Amniotic stem cell (primary cell): ENCODE measurements around the gene MUC13.

Experiments
- DNase-seq: peaks from one replicate; lab custom pipeline; 2025; lab: John Stamatoyannopoulos, UW

The MUC13 gene

DNA sequence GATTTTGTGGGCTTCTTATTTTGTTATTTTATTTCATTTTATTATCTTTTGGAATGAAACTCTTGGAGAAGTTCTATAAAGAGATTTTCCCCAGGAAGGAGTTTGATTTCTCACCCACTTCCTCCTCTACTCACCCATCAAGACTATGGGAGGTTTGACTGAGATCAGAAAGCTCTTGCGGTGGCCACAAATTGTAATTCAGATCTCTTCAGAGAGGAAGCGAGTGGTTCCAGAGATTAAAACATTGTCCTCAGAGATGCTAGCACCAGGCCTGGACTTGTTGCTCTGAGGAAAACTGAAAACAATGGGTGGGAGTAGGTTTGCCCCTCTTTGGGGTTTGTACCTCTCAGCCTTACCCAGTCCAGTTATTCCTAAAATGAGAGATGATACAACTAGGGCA is 8.1 kb upstream of the MUC13 start:
- no peak for DNase-seq

DNA sequence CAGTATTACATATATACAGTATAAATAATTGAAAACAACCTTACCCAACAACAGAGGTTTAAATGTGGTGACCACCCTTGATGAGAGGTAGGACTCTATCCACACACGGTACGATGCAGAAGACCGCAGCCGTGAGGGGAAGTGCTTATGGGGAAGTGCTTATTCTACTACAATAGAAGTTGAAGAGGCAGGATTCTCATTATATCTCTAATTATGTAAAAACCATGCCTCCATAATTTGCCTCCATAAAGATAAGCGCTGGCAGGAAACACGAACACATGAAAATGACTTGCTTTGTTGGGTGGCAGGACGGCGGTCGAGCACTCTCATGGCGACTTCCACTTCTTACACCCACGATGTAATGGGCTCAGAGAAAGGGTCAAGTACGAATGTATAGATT is 7.2 kb upstream of the MUC13 start:
- no peak for DNase-seq

GRCh38 chr3:124939661-124940060 is 5.1 kb upstream of the MUC13 start:
- no peak for DNase-seq

GRCh38 chr3:124938896-124939295 is 4.3 kb upstream of the MUC13 start:
- DNase-seq, result no peak

DNA sequence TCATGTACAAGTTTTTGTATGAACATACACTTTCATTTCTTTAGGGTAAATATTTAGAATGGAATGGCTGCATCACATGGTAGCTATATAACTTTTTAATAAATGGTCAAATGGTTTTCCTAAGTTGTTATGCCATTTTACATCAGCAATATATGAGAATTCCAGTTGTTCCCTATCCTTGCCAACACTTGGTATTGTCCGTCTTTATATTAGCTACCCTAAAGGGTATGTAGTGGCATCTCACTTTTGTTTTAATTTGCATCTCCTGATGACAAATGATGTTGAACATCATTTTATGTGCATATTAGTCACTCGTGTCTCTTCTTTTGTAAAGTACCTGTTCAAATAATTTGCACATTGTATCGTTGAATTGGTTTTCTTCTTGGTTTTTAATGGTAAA is 2.5 kb upstream of the MUC13 start:
- DNase-seq, result no peak

- no peak for DNase-seq
Observed at GRCh38 chr3:124935794-124936542, 1.4 kb upstream of the MUC13 start.

GRCh38 chr3:124935264-124935663 is 713 bp upstream of the MUC13 start:
- no peak for DNase-seq

GRCh38 chr3:124928333-124929202 is 6.0 kb downstream of the MUC13 start:
- peak; percentile 32 for DNase-seq

DNA sequence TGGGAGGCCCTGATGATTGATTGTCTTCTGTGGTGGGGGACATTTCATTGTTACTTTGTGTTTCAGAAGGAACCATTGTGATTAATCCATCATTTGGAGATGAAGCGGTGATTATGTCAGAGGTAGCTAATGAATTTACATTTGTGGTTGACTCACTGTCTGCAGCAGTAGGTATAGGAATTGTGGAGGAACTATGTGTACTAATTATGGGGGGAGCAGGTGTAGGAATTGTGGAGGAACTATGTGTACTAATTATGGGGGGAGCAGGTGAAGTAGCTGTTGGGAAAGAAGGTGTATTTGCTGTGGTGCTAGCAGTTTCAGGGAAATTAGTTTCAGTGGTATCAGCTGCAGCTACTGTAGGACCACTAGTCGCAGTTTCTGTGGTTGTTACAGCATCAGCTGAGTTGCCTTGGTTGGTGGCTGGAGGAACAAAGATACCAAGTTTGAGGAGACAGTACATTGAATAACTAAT is 6.9 kb downstream of the MUC13 start:
- no peak for DNase-seq

GRCh38 chr3:124926426-124927101 is 8.0 kb downstream of the MUC13 start:
- no peak for DNase-seq

DNA sequence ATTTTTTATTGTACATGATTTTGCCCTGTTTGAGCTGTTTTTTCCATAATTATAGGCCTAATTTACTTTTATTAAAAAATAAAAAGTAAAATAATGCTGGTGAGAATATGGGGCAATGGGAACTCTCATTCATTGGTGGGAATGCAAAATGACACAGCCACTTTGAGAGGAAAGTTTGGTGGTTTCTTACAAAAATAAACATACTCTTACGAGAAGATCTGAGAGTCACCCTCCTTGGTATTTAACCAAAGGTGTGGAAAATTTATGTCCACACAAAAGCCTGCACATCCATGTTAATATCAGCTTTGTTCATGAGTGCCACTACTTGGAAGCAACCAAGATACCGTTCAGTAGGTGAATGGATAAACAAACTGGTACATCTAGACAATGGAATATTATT is 9.8 kb downstream of the MUC13 start:
- no peak for DNase-seq

- DNase-seq, result no peak
Observed at GRCh38 chr3:124923833-124924232, 10.7 kb downstream of the MUC13 start.

- DNase-seq, result no peak
Observed at GRCh38 chr3:124920718-124921117, 13.8 kb downstream of the MUC13 start.

GRCh38 chr3:124919756-124920155 is 14.8 kb downstream of the MUC13 start:
- no peak for DNase-seq

DNA sequence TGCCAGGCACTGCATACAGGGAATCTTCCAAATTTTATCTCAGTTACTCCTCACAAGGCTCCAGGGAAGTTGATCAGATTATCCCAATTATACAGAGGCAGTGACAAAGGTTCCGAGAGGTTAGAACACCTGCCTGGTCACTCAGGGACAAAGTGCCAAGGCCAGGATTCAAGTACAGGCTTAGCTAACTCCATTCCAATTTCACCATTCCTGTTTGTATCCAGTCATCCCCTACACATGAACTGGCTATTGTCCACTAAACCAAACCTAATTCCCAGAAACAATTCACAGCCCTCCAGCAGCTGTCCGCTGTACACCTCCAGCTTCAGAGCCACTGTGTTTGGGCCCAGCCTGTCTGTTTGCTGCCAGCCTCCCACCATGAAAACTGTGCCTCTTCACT is 16.0 kb downstream of the MUC13 start:
- no peak for DNase-seq

GRCh38 chr3:124916837-124917409 is 17.6 kb downstream of the MUC13 start:
- no peak for DNase-seq

- DNase-seq, result no peak
Observed at GRCh38 chr3:124915254-124915653, 19.3 kb downstream of the MUC13 start.

DNA sequence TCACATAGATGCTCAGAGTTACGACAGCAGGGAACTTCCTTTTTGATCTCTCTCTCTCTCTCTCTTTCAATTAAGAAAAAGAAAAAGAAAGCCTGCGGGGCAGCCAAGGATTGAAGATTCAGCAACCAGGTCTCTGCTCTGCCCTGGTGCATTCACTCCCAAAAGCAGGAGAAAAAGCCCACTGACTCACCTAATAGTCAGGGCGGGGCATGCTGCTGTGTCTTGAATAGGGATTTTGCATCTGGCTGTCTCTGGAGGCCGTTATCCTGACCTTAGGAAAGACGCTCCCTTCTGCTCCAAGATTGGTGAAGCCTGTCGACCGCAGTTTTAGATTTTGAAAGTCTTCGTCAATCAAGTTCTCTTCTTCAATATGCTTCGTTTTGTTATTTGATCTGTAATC is 26.6 kb downstream of the MUC13 start:
- no peak for DNase-seq

DNA sequence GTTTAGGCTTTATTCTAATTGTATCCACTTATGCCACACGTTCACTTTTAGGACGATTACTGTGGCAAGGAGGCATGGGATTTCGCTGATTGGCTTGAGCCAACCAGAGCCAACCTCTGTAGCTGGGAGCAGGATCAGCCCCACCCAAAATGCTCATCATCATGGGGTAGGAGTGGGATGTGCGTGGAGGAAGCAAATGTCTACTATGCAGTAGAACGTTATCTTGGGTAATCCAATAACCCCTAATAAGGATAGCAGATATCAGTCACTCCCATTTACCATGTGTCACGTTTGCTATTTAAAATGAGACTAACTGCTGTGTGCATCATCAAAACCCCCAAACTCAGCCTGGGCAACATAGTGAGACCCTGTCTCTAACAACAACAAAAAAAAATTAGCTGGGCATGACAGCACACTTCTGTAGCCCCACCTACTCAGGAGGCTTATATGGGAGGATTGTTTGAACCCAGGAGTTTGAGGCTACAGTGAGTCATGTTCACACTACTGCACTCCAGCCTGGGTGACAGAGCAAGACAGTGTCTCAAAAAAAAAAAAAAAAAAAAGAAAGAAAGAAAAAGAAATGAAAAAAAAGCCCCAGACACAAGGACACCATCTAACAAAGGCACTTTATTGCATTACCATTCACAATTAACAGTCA is 29.6 kb downstream of the MUC13 start:
- no peak for DNase-seq

DNA sequence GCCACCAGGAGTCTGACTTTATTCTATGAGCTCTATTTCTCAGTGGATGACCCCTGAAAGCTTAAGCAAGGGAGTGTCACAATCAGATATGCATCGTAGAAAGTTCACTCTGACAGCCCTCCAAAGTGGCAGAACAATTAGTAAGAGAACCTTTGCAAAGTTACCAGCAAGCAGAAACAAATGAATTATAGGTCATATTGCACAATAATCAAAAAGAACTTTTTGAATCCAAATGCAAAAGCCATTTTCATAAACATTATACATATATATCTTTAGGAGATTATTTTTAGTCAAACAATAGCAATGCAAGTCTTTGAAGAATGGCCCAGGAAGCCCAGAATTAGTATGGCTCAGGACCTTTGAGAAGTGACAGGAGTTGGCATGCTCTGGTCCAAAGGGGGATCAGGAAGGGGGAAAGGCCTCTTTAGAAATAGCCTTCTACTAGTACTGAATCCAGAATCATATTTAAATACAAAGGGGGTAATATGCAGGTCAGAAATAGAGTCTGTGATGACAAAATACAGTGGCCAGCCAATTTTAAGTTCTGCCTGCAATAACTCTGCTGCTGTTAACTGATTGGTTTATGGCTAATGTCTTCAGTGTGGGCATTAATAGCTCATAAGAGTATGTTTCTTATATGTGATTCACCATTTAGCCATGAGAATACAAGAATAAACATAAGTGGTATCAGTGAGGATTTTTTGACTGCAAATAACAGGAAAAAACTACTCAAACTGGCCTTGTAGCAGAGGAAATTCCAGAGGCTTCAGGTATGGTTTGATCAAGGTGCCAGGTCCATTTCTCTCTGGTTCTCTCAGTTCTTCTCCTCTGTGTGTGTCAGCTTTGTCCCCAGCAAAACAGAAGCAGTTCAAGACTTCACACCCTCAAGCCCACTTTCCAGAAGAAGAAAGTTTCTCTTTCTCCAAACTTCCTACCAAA is 30.4 kb downstream of the MUC13 start:
- DNase-seq, result no peak
